Right ventricle myocardium inferior (tissue), 1 donor: ENCODE measurements around the gene RAB40C. TPM values are rescaled to one million over a fixed set of nuclear protein-coding genes. Genes with fewer than 3 reads are reported as not detected.

Experiments
- ATAC-seq: fragments of 200-7000 bp; cut with Tn5 transposase; one replicate; pipeline ENCODE4 v1.9.1; 2020; ENCODE audit warnings: mild to moderate bottlenecking, moderate library complexity
- DNase-seq: peaks from one replicate; pipeline ENCODE4 v3.0.0; 2021; ENCODE audit errors: missing footprints
- intact Hi-C: fragments of 100-400 bp; cut with DNase I; formaldehyde crosslinking; loops from one replicate; pipeline ENCODE4 v1.11.0; 2022
- total RNA-seq: library from RNA; stranded (reverse); fragmentation: NEBNext Ultra II Directional; extraction: Animal tissue kit (Norgen Biotek cat#: 25700); gene quantifications from one replicate; pipeline ENCODE4 v1.2.1, GENCODE V29; 2021
- donor health status: DM: no; HTN: yes; CAD: no; lungs with severe emphysema.

Gene RAB40C
- total RNA-seq, 1 donor from 2014 or later = 8.8 TPM

GRCh38 chr16:568401-569258 lies 21.2 kb upstream of the RAB40C start:
- no peak for ATAC-seq
- no peak for DNase-seq
- intact Hi-C loops = no loop called here

- DNase-seq = peak; percentile 87
- peak; percentile 61 for ATAC-seq
- intact Hi-C loops = no loop called here
Observed at GRCh38 chr16:569445-570254, 20.2 kb upstream of the RAB40C start, which contains the start of gene PIGQ. TSS of gene PIGQ (plus strand) at chr16:569968. CDS start at chr16:574075, 4,107 bp downstream.

- DNase-seq (no peak), ATAC-seq (no peak)
- intact Hi-C loops = no loop called here
Observed at GRCh38 chr16:572865-573650, 16.8 kb upstream of the RAB40C start.

- DNase-seq (no peak), ATAC-seq (no peak)
- intact Hi-C loops = no loop called here
Observed at GRCh38 chr16:574021-574760, 15.7 kb upstream of the RAB40C start.

- intact Hi-C loops = no loop called here
- no peak for ATAC-seq
- DNase-seq = no peak
Observed at GRCh38 chr16:575354-576196, 14.3 kb upstream of the RAB40C start.

- DNase-seq (no peak), ATAC-seq (no peak)
- intact Hi-C loops = no loop called here
Observed at GRCh38 chr16:576197-576822, 13.6 kb upstream of the RAB40C start.

GRCh38 chr16:576823-577201 lies 13.1 kb upstream of the RAB40C start:
- ATAC-seq = no peak
- DNase-seq = no peak
- intact Hi-C loops = no loop called here

GRCh38 chr16:577796-578195 lies 12.1 kb upstream of the RAB40C start:
- intact Hi-C loops = no loop called here
- no peak for ATAC-seq
- no peak for DNase-seq

GRCh38 chr16:578232-578869 lies 11.5 kb upstream of the RAB40C start:
- ATAC-seq (no peak), DNase-seq (no peak)
- intact Hi-C loops = no loop called here

- DNase-seq (peak; percentile 89), ATAC-seq (peak; percentile 89)
- intact Hi-C loops = no loop called here
Observed at GRCh38 chr16:578870-579405, 10.9 kb upstream of the RAB40C start.

GRCh38 chr16:580141-580945 lies 9.5 kb upstream of the RAB40C start:
- ATAC-seq (no peak), DNase-seq (no peak)
- intact Hi-C loops = no loop called here

- no peak for DNase-seq
- intact Hi-C loops = no loop called here
- ATAC-seq = no peak
Observed at GRCh38 chr16:580946-581498, 8.8 kb upstream of the RAB40C start.

- ATAC-seq (no peak), DNase-seq (no peak)
- intact Hi-C loops = no loop called here
Observed at GRCh38 chr16:582218-582613, 7.7 kb upstream of the RAB40C start.

GRCh38 chr16:582614-583331 lies 7.1 kb upstream of the RAB40C start:
- no peak for DNase-seq
- intact Hi-C loops = no loop called here
- ATAC-seq = no peak

- intact Hi-C loops = no loop called here
- no peak for ATAC-seq
- DNase-seq = no peak
Observed at GRCh38 chr16:583470-583814, 6.4 kb upstream of the RAB40C start.
